Loucy (cell line): ENCODE measurements around the gene PTPN5.

ENCODE experiments used
- H2AFZ ChIP-seq: fragments of 200-600 bp; sonication (generic); 2 replicates; pipeline ENCODE4 v1.6.0; 2016; ENCODE audit warnings: antibody characterized with exemption, mild to moderate bottlenecking, low read length, moderate library complexity
- H3F3A ChIP-seq: fragments of 200-600 bp; 2 replicates; pipeline ENCODE4 v1.6.0; 2016; ENCODE audit warnings: antibody characterized with exemption, low read depth, mild to moderate bottlenecking
- H3K27me3 ChIP-seq: fragments of 200-600 bp; sonication (generic); 2 replicates; pipeline ENCODE4 v1.6.1; 2014; ENCODE audit warnings: low read length, mild to moderate bottlenecking; ENCODE audit not compliant: insufficient read depth, poor library complexity, severe bottlenecking
- H3K36me3 ChIP-seq: fragments of 200-600 bp; sonication (generic); 2 replicates; pipeline ENCODE4 v1.6.1; 2016; ENCODE audit warnings: low read length; ENCODE audit not compliant: insufficient read depth
- H3K4me1 ChIP-seq: fragments of 200-600 bp; sonication (generic); 2 replicates; pipeline ENCODE4 v1.5.1; 2014; ENCODE audit warnings: low read length, mild to moderate bottlenecking; ENCODE audit not compliant: insufficient read depth, poor library complexity, severe bottlenecking
- H3K4me2 ChIP-seq: fragments of 200-600 bp; sonication (generic); 2 replicates; pipeline ENCODE4 v1.6.0; 2014; ENCODE audit warnings: antibody characterized with exemption, low read length, low read depth, mild to moderate bottlenecking; ENCODE audit not compliant: poor library complexity, severe bottlenecking
- H3K4me3 ChIP-seq: fragments of 200-600 bp; sonication (generic); 2 replicates; pipeline ENCODE4 v1.5.1; 2014; ENCODE audit warnings: low read length, mild to moderate bottlenecking, mixed read lengths; ENCODE audit not compliant: poor library complexity, severe bottlenecking
- H3K79me2 ChIP-seq: fragments of 200-600 bp; sonication (generic); 2 replicates; pipeline ENCODE4 v1.6.1; 2014; ENCODE audit warnings: low read length; ENCODE audit not compliant: insufficient read depth
- H3K9ac ChIP-seq: fragments of 200-600 bp; sonication (generic); 2 replicates; pipeline ENCODE4 v1.6.0; 2014; ENCODE audit warnings: mild to moderate bottlenecking, low read depth, low read length, moderate library complexity; ENCODE audit not compliant: poor library complexity, severe bottlenecking
- H3K9me2 ChIP-seq: fragments of 200-600 bp; sonication (generic); replicated peaks from 2 replicates; pipeline ENCODE4 v1.6.1; 2016; ENCODE audit warnings: low read depth, low read length, mixed read lengths
- H3K9me3 ChIP-seq: fragments of 200-600 bp; sonication (generic); 2 replicates; pipeline ENCODE4 v1.6.1; 2014; ENCODE audit warnings: mild to moderate bottlenecking, antibody characterized with exemption, low read length, low read depth; ENCODE audit not compliant: insufficient read depth
- H4K20me1 ChIP-seq: fragments of 200-600 bp; sonication (generic); 2 replicates; pipeline ENCODE4 v1.6.0; 2014; ENCODE audit warnings: antibody characterized with exemption, low read length, mild to moderate bottlenecking; ENCODE audit not compliant: insufficient read depth, poor library complexity, severe bottlenecking
- EZH2phosphoT487 ChIP-seq: fragments of 200-600 bp; IDR thresholded peaks from 2 replicates; pipeline ENCODE4 v1.6.1; 2018; ENCODE audit warnings: antibody characterized with exemption, mild to moderate bottlenecking, moderate library complexity, borderline replicate concordance
- TF ChIP-seq, protein P1 (sequence below): fragments of 200-600 bp; sonication (generic); conservative IDR thresholded peaks from 2 replicates; pipeline ENCODE4 v1.5.1; 2014; ENCODE audit warnings: mild to moderate bottlenecking, antibody characterized with exemption, low read length

PTPN5 gene

DNA sequence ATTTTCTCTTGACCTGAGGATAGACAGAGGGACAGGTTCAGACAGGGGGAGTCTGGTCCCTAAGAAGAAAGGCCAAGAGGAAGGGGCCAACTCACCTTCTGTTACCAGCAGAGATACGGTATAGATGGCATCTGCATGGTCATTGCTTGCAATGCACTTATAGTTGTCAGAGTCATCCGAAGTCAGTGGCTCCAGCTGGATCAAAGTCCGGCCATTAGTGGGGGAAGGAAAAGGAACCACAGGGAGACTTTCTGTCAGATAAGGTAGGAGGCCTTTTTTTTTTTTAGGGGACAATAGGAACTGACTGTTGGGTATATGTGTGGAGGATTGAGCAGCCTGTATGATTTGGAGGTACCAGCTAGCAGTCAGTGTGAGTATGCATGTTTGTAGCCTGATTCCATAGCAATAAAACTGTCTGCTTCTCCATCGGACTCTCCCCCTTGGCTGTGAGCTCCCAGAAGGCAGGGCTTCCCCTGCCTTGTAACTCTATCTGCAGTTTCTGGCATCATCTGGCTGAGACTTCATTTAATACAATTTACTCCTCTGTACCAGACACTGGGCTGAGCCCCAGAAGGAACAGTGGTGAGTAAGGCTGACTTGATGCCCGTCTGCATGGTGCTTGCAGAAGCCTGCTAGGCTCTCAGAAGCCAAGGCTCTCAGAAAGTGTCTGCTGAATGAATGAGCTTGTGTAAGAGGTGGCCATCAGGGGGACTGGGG lies 71.3 kb downstream of the PTPN5 start:
- Histone ChIP-seq H2AFZ (no peak overlapping the region), H3F3A (no peaks in the 10 kb centered on the region), H3K9ac (no peak overlapping the region), H3K27me3 (peaks cover 28% of the 10 kb centered on the region), H3K4me3 (no peak overlapping the region), H3K4me2 (no peak overlapping the region), H3K36me3 (no peaks in the 10 kb centered on the region), H3K4me1 (peaks cover 8% of the 10 kb centered on the region), H3K9me2 (no peaks in the 10 kb centered on the region), H3K79me2 (no peaks in the 10 kb centered on the region), H4K20me1 (no peaks in the 10 kb centered on the region), H3K9me3 (no peaks in the 10 kb centered on the region)
- no peak for TF ChIP-seq EZH2phosphoT487
- TF ChIP-seq, protein P1, sequence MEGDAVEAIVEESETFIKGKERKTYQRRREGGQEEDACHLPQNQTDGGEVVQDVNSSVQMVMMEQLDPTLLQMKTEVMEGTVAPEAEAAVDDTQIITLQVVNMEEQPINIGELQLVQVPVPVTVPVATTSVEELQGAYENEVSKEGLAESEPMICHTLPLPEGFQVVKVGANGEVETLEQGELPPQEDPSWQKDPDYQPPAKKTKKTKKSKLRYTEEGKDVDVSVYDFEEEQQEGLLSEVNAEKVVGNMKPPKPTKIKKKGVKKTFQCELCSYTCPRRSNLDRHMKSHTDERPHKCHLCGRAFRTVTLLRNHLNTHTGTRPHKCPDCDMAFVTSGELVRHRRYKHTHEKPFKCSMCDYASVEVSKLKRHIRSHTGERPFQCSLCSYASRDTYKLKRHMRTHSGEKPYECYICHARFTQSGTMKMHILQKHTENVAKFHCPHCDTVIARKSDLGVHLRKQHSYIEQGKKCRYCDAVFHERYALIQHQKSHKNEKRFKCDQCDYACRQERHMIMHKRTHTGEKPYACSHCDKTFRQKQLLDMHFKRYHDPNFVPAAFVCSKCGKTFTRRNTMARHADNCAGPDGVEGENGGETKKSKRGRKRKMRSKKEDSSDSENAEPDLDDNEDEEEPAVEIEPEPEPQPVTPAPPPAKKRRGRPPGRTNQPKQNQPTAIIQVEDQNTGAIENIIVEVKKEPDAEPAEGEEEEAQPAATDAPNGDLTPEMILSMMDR = no peak

DNA sequence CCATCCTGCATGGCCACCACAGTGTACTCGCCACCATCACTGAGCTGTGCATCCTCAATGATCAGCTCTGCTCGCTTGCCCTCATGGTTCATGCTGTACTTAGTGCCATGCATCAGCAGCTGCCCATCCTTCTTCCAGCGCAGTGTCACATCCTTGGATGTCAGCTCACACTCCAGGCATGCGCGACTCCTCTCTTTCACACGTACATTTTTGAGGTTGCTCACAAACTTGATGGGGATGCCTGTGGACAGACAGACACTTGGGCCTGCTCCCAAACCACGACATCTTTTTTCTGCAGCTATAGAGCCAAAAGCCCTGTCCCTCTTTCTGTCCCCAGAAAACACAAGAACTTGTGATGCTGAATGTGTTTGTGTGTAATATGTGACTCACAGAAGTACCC lies 76.1 kb downstream of the PTPN5 start:
- Histone ChIP-seq H3K79me2 (no peaks in the 10 kb centered on the region), H4K20me1 (no peaks in the 10 kb centered on the region), H3K27me3 (peaks cover 13% of the 10 kb centered on the region), H2AFZ (no peak overlapping the region), H3K9ac (no peak overlapping the region), H3K36me3 (no peaks in the 10 kb centered on the region), H3K4me3 (no peak overlapping the region), H3F3A (no peaks in the 10 kb centered on the region), H3K4me1 (no peaks in the 10 kb centered on the region), H3K4me2 (no peak overlapping the region), H3K9me3 (no peaks in the 10 kb centered on the region), H3K9me2 (no peaks in the 10 kb centered on the region)
- no peak for TF ChIP-seq EZH2phosphoT487
- TF ChIP-seq, protein P1 = no peak

DNA sequence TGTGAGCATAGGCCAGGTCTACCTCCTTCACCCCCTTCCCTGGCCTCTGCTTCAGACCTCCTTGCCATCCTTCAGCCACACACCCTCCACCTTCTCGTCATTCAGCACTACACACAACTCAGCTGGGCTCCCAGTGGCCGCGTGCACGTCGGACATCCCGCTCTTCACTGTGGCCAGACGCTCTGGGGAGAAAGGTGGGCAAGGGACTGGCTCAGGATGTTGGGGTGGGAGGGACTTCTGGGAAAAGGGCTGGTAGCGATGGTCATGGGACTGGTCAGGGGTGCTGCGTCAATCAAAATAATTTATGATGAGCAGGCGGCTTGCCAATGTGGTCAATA lies 77.2 kb downstream of the PTPN5 start:
- H3K79me2 ChIP-seq = no peaks in the 10 kb centered on the region
- no peaks in the 10 kb centered on the region for H3K9me2 ChIP-seq
- no peaks in the 10 kb centered on the region for H3K4me1 ChIP-seq
- TF ChIP-seq, protein P1 = no peak
- TF ChIP-seq EZH2phosphoT487 = no peak
- no peak overlapping the region for H3K4me2 ChIP-seq
- H3F3A ChIP-seq = no peaks in the 10 kb centered on the region
- H3K36me3 ChIP-seq = no peaks in the 10 kb centered on the region
- H3K4me3 ChIP-seq = no peak overlapping the region
- H3K9me3 ChIP-seq = no peaks in the 10 kb centered on the region
- H3K27me3 ChIP-seq = peaks cover 12% of the 10 kb centered on the region
- no peak overlapping the region for H3K9ac ChIP-seq
- no peak overlapping the region for H2AFZ ChIP-seq
- no peaks in the 10 kb centered on the region for H4K20me1 ChIP-seq
